Suppressor macrophage treated with lipopolysaccharide for 1 hour (primary cell): Measurements from ENCODE around the gene HOXC4.
"Not testable (repeated sequence)": the region's sequence is repeated elsewhere in the genome, so short reads cannot be mapped to it uniquely, and the experiment has no call there.

ENCODE experiments used
- DNase-seq, 3 donors: peaks; one replicate each; pipeline ENCODE4 v3.0.0-alpha.2; 2020 to 2022

Gene HOXC4

DNA sequence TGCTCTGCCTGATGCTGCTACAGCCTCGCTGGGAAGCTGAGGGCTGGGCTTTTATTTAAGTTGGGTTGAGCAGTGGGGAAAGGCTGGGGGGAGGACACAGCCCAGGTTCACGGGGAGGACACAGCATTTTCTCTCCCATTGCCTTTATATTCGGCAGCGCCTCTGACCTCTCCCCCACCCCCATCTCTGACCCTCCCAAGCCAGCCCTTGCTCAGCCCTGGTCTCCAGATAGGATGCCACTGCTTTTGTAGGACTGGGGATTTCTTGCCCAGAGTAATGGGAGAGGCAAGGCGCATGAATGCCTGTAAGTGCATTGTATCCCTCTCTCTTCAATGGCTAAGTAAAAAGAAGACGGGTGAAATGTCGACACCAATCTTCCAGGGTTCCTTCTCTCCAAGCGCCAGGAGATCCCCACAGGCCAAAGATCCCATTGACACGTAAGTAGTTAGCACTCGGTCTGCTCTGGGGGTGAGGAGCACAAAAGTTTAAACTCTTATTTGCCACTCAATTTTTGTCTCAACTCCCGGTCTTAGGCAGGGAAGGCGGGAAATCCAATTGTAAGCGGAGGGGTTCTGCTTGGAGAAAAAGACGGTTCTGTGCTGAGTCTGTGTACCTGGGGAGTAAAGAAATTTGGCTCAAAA is 4.6 kb downstream of the HOXC4 start:
- DNase-seq: no peak

DNA sequence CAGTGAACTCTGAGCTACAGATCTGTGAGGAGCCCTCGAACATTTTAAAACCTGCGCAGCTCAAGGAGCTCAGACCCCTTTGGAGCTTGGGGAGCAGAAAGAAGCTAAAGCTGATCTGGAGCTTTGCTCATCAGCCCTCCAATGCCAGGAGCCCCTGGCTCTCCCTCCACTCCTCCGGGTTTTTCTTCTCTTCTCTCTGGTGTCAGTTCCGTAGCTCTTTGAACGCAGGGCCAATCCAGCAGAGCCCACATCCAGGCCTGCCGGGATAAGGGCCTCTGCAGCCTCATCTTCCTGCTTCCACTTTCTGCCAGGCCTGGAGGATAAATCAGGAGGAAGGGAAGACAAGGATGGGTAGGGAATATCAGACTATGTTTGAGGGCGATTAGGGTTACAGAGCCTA is 6.0 kb downstream of the HOXC4 start:
- DNase-seq: no peak

DNA sequence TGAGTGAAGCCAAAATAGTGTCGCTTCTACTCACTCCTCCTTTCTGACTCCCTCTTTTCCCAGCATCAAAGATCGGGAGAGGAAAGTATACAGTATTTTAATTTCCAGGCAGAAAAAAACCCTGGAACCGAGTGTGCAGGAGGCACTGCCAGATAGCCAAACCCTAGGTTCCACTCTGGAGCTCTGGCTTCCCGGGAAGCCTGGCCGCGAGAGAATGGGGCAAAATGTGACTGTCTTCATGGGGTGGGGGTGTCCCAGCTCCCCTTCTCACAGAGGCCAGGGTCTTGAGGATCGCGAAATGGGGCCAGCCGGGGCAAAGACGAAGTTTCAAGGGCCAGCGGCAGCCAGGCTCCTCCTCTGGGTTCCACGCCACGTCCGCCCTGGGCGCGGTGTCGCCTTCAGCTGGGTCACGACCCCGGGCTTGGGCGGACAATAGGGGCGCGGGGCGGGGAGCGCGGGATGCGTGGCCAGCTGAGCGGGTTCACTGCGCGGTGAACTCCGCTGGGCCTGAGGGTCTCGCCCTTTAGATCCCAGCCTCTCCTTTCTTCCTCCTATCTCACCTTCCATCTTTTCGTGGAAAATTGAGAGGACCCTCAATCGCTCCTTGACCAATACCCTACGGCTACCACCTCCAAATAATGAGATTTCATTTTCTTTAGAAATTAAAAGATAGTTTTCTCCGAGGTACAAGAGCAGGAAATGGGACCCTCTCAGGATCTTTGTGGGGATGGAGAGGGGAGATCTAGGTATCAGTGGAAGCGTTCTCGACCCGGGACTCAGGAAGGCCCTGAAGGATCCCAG is 6.7 kb downstream of the HOXC4 start:
- no peak for DNase-seq

DNA sequence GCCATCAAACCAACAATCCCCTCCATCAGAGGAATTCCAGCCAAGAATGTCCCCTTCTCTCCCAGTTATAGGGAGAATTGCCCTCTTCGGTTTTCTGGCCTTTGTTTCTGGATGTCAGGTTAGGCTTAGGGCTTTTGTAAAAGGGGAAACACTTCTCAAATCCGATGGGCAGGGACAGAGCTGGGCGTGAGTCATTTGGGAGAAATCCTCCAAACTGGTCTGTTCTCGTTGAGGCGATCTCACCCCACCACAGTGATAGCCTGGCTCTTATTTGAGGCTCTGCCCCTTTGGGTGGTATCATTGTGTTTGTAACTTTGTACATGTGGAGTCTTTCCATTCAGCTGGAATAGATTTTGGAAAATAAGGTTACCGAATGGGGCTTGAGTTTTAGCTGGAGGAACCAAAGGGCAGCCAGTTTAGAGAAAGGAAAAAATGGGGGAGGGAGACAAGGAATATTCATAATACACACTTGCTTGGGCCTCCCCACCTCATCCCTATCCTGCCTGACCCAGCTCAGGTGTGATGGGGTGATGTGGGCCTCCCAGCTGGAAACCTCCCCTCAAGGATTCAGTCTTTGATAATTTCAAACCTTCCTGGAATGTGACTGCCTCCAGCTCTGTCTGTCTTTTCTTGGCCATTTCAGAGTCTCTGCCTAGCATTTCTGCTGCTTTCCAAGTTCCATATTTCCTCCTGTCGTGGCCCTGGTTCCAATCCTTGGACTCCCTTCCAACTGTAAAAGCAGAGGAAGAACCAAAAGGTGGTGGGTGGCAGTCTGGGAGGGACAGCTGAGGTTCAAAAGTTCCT is 7.5 kb downstream of the HOXC4 start:
- DNase-seq: peak in 1 of 3 donors; percentile 13

DNA sequence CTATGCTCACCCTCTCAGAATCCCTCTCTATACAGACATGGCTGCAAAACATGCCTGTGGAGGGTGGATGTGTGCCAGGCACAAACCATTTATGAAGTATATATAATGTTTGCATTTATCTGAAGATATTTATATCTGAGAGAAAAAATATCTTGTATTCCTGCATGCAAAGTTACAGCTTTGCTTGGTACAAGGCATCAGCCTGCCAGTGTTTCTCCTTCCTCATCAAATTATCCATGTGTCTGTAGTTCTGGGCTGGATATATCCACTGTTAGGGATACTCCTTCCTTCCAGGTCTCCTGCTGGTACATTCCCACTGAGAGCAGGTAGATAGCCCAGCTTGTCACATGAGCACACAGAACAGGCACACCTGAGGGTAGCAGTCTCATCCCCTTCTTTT is 12.0 kb downstream of the HOXC4 start:
- peak in 1 of 3 donors; percentile 9 for DNase-seq

DNA sequence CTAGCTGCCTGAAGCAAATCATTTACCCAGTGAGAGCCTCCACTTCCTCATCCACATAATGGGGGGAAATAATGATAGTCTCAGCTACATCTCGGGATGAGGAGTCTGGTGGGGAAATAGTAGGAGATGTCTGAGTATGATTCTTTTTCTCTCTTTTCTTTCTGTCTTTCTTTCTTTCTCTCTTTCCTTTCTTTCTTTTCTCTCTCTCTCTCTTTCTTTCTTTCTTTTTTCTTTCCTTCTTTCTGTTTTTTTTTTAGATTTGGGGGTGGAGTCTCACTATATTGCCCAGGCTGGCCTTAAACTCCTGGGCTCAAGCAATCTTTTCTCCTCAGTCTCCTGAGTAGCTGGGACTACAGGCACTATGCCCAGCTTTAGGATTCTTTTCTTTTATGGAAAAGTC is 12.8 kb downstream of the HOXC4 start:
- no peak for DNase-seq

DNA sequence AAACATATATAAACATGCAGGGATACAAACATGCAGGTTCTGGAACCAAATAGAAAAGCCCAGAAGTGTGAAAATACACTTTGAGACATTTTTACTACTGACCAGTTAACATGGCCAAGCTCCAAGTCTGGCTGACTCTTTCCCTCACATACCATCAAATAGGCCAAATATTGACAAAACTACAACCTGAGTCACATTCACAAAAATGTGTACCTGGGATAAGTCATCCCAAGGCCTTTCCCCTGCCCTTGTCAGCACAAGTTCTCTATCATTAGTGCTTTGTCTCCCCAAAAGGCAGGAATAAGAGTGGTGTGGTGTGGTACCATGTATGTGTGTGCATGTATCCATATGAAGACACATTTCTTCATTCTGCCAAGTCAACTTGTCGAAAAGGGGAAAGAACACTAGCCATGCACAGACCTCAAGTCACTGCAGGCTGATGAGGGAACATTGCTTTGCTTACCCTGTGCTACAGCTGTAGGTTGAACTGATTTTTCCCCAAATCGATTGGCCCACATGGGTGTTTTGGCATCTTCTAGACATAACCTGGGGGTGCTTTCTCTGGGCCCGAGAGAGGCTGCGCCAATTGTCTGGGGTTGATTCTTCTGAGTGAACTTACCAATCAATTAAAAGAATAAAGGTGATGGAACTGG is 14.9 kb downstream of the HOXC4 start:
- DNase-seq: peak in 1 of 3 donors; percentile 14

DNA sequence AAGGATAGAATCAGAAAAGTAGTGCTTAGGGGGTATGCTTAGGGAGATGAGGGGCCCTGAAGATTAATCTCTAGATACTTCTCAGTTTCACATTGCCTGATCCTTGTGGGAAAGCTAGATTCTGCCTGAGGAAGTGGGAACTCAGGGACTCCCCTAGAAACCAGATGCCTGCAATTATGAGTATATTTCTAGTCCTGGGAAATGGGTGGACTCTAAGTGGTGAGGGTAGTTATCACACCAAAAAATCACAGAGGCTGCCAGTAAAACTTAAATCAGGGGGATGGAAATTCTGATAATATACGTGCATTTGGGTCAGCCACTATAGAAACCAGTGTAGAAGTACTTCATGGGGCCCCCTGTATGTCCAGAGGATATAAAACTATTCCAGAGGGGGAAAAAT is 18.3 kb downstream of the HOXC4 start:
- no peak for DNase-seq

DNA sequence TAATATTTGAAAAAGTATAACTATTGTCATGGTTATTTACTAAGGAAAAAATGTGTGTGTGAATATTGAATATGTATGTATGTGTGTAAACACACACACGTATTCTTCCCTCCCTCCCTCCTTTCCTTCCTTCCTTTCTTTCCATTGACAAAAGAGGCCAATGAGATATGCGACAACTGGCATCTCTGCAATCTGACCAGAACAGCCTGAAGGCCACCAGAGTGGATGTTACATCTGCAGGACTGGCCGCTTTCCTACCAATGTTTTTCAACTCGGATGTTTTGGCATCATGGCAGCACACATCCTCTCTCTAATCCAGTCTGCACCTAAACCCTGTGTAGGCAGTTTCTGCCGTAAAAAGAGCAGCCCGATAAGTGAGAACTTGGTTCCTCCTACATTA is 20.7 kb downstream of the HOXC4 start:
- DNase-seq: peak in 1 of 3 donors; percentile 14

DNA sequence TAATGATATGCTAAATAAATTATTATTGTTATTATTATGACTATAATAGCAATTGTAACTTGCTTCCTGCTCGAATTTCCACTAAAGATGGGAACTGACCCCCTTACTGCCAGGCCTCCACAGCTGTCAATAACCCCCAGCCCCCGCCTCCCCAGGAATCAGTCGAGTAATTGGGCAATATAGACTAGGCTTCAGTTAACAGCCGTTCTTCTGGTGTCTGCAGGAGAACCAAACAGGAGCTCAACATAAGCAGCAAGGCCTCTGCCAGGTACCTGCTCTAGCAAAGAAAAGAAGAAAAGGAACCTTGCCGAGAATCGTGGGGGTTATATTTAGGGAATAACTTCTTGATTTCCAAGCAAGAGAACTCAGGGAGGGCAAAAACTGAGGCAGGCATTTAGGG is 21.8 kb downstream of the HOXC4 start:
- no peak for DNase-seq

DNA sequence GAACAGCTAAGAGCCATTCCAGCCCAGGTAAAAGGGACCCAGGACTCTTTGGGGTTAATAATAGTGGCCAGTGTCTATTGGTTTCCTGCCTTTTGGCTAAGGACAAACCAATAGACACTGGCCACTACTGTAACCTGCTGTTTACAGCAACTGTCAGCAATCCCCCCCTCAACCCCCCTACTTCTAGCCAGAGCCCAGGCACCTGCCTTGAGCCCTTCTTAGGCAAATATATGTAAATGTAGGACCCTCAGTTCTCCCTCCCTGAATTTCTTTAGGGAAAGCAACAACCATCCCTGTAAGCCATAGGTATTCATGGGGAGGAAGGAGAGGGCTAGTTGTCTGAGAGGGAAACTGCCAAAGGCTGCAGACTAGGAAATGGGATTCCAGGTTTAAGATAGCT is 22.3 kb downstream of the HOXC4 start:
- DNase-seq: no peak

DNA sequence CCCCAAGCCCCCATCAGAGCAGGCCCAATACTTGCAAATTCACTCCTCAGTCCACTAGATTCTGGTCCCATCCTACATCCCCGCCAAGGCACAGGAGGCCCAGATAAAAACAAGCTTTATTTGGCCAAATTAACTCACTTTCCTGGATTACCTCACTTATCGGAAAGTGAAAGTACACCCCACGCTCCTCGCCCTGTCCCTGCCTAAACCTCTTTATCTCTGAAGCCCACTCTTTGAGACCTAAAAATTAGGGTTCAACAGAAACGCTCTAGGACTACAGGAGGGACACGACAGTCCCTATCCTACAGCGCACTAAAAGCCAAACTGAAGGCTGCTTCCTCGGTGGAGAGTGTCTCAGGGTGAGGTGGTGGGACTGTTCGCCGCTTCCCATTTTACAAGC is 24.2 kb downstream of the HOXC4 start:
- DNase-seq: not testable (repeated sequence)

DNA sequence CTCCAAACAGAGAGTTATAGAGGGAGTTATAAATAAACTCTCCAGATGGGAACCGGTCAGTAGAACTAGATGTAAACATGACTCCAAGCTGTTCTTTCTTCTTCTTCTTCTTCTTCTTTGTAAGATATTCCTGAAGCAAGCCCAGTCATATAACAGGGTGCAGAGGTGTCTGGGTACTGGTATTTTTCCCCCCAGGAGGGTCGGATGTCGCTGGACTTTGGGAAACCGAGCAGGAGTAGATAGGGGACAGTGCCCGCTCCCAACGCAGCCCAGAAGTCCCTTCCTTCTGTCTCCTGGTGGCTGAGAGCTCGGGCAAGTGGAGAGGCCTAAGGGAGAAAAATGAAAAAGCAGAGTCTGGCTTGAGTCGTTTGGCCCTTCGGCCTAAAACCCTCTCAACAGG is 25.5 kb downstream of the HOXC4 start:
- DNase-seq: not testable (repeated sequence)

DNA sequence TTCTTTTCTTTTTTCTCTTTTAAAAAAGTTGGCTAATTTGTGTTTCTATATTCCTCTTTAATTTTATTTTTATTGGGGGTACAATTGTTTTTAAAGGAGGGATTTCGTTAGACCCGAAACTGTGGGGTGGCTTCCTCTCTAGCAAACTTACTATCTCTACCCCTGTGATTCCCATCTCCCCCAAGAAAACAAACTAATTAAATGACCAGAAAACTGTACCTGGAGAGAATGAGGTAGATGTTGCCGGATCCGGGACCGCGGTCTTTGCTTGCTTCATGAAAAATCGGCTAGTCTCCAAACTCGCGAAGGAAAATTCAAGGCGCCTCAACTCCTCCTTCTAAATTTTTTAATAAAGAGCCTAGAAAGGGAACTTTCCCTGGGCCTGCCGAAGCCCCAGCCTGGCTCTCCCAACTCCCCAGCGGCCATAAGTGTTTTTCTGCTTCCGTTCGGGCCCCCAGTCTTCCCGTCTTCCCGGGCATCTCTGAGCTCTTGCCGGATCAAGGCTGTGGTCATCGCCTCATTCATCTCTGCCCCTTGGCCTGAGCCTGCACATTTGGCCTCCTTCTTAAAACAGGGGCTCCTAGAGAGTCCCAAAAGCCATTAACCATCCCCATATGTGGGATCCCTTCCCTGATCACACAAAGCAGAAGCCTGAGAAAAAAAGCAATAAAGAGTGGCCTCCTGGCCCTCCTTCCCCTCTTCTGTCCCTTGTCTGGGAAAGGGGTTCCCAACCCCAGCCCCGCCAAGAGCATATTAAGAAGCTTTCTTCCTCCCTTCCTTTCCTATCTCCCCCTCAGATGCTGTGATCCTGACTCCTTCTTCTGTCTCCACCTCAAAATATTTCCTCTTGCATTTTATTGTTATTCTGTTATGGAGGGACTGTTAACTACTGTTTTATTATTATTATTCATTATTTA is 26.6 kb downstream of the HOXC4 start:
- not testable (repeated sequence) for DNase-seq

DNA sequence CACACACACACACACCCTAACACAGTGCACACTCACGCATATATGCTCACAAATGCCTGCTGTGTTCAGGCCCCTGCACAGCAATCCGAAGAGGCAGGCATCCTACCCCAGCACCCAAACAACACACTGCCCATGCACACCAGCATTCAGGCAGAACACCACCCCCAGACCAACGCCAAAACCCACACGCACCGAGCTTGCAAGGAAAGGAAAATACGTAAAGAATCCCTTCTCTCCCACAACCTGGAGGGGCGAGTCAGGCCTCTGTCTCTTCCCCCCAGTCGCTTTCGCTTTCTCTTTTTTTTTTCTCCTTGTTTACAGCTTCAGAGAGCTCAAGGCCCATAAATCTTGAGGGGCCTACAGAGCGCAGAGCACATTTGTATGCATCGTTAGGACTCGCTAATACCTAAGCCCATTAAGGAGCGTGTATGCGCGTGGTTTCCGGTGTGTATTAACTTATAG is 27.4 kb downstream of the HOXC4 start:
- DNase-seq: peak; percentile 9 to 34 (median 28)

DNA sequence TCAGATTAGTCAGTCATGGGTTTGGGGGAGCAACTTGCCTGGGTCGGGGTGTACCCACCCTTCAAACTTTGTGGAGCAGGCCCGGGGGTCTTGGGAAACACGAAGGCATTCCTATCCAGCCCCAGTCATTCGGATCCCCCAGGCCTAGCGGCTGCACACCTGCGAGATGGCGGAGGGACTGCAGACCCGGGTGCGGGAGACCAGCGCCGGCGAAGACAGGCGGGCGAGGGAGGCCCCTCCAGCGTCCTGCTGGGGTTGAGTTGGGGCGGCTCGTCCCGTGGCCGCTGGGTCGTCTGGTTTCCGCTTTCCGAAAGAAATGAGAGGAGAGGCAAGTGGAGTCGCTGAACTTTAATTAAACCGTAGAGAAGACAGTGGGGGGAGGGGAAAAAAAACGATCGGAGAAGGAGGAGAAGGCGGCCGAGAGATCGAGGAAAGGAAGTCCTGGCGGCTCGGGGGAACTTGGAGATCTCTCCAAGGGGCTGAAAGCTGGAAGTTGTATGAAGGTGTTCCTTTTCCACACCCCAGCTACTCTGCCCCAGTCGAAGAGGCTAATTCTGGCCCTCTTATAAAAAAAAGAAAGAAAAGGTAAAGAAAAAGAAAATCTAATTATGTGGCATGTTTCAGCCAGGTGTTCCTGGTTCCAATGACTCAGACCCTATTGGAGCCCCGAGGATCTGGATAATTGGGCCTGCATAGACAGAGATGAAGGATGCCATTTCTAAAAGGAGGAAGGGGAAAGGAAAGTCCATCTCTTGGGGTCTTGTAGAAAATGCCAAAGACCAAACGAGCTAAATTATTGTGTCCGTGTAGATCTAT is 28.2 kb downstream of the HOXC4 start:
- not testable (repeated sequence) for DNase-seq

DNA sequence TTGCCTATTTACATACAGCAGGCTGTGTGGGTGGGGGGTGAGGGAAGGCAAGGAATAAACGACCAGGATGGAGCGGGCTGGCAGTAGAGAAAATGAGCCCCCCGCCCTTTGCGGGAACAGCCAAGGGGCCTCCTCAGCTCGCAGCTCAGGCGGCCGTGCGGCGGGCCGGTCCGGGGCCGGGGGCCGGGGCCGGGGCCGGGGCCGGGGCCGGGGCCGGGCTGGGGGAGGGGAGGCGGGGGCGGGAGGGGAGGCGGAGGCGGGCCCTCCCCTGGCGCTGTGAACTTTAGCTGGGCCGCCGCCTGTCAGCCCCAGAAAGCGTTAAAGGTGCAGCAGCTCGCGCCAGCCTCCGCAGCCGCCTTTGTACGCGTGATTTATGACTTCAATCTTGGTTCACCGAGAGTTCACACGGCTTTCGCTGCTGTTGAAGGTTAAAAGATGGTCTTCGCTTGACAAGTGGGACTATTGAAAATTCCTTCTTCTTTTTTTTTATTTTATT is 28.8 kb downstream of the HOXC4 start:
- peak in 2 of 3 donors; percentile 7 to 28 for DNase-seq

DNA sequence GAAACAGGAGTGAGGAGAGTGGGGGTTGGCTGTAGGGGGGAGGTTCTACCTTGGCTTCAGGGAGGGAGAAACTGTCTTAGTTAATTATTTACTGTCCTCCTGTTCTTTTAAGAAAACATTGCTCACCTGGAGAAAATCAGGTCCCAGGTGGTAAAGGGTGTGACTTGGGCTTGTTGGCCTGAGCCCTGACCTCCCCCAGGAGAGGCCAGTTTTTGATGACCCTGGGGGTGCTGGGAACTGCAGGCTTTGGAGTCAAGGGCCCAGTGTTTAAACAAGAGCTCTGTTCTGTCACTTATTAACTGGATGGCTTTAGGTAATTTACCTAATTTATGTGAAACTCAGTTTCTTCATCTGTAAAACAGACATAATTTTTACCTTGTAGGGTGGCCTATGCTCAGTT is 34.4 kb downstream of the HOXC4 start:
- not testable (repeated sequence) for DNase-seq

DNA sequence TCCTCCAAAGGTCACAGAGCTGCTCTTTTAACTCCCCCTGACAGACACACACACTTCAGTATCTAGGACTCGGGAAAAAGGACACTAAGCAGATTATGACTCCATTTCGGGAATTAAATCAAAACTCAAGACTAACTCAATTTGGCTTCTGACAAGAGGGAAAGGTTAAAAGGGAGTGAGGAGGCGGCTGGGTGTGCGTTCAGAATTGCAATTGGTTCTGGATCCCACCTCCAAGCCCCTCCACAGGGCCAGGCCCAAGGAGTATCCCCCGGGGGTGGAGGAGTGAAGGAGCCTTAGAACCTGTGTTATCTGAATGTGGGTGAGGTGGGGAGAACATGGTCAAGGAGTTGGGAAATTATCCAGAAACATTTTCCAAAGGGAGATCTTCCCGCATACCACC is 35.8 kb downstream of the HOXC4 start:
- not testable (repeated sequence) for DNase-seq

DNA sequence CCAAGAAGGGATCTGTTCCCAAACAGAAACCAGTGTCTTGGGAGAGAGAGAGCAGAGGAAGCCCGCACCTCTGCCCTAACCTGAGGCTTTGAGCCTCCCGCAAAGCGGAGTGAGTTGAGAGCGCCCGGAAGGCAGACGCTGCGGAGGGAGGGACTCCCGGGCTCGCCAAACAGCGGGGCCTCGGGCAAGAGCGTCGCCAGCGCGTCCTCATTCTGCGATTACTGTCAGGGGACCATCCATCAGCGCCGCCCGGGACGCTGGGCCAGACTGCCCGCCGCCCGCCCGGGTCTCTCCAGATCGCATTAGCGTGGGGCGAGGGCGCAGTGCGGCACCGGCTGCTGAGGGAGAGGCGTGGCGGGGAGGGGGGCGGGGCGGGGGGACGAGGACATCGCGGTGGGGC is 36.7 kb downstream of the HOXC4 start:
- DNase-seq: not testable (repeated sequence)

DNA sequence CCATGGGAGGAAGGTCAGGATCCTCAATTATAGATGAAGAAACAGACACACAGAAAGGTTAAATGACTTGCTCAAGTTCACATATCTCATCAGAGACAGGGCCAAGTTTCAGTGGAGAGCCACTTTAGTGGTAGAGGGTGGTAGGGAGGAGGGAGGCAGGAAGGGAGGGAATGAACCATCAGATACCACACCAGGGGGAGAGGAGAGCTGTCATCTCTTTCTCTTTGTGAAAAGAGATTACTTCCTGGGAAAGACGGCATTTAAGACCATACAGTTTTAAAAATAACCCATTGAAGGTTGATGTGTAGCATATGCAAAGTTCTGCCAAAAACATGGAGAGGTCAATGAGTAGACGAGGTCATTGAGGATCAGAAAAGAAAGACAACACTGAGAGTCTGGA is 39.3 kb downstream of the HOXC4 start:
- DNase-seq: not testable (repeated sequence)
